Measurements from ENCODE around the gene EHD4.

GRCh38 chr15:41885321-41885720, 87.0 kb downstream of the EHD4 start:
- no peak for TF ChIP-seq CTCF (IDR thresholded peaks at IDR 0.05; ENCODE audit: poor library complexity)
- TF ChIP-seq EZH2 (IDR thresholded peaks at IDR 0.05; ENCODE audit: borderline replicate concordance), result no peak

All from hepatocyte (in vitro differentiated cells).